GM10266 (cell line): ENCODE data around the gene MIEN1.

Experiments used
- DNase-seq: peaks from one replicate; pipeline ENCODE4 v3.0.0; 2012; ENCODE audit errors: extremely low spot score
- CTCF ChIP-seq: IDR thresholded peaks from 2 replicates; pipeline ENCODE4 v1.5.1; 2012; ENCODE audit warnings: mild to moderate bottlenecking, low read depth; ENCODE audit not compliant: control insufficient read depth, insufficient read depth; ENCODE audit errors: missing control alignments

The MIEN1 gene

DNA sequence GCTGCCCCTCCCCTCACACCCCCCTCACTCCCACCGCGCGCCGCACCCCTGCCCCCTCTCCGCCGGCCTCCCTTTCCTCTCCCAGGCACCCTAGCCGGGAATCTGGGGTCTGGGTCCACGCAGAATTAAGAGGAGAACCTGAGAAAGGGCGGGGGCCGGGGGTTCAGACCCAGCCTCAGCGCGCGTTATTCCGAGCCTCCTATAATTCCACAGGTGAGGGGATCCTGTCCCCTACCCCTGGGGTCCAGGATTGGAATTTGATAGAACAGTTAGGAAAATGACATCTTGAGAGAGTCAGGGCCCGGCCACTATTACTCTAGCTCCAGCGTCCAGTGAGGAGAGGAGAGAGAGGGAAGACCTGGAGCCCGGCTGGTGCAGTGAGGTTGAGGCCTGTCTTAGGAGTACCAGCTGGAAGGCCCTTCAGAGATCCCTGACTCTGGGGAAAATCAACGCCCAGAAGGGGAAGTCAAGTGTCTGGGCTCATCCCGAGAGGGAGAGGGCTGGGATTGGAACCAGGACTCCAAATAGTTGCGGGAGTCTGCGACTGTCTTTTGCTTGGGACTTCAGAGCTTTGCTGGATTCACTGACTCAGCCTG lies 24.7 kb upstream of the MIEN1 start:
- no peak for DNase-seq
- no peak for TF ChIP-seq CTCF

- TF ChIP-seq CTCF: peak; percentile 97
- peak; percentile 97 for DNase-seq
These were observed 24.0 kb upstream of the MIEN1 start for GRCh38 chr17:39754161-39754957.

GRCh38 chr17:39753514-39754160 lies 23.3 kb upstream of the MIEN1 start:
- peak; percentile 55 for TF ChIP-seq CTCF
- peak; percentile 82 for DNase-seq

DNA sequence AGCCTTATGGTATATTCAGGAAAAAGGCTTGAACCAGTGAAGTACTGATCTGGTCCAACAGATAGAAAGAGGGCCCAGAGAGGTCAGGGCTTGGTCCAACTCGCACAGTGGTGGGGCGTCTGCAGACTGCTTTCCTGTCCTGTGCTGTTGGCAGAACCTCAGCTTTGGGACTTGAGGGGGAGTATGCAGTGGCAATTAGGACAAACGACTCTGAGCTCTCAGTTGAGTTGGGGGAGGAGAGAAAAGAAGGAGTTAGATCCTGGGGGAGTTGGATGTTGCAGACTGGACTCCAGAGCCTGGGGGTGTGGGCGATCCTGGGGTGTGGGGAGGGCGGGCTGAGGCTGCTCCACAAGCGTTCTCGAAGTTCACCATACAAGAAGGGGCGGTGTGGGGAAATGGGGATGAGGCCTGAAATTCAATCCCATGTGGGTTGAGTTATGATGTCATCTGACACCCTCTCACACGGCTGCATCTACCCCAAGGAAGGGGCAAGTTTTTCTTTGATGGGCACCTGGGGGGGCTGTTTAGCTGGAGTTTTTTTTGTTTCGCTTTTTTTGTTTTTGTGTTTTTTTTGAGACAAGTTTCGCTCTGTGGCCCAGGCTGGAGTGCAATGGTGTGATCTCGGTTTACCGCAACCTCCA lies 22.0 kb upstream of the MIEN1 start:
- no peak for TF ChIP-seq CTCF
- no peak for DNase-seq

DNA sequence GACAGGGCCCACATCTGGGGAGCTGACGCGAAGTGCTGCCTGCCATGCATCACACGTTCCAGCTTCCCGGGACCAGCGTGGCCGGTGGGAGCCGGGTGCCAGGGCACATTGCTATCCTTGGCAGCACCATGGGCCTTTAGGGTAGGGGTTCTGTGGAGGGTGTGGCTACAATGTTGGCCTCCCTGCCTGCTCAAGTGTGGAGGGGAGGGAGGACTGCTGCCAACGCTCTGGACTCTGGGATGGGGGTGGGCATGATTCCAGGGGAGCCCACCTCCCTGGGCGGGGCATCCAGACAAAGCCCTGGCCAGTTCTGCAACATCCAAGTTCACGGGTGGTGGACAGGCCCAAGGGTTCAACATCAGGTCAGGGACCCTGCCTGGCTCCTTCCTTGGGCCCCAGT lies 21.3 kb upstream of the MIEN1 start:
- DNase-seq: no peak
- TF ChIP-seq CTCF: no peak

DNA sequence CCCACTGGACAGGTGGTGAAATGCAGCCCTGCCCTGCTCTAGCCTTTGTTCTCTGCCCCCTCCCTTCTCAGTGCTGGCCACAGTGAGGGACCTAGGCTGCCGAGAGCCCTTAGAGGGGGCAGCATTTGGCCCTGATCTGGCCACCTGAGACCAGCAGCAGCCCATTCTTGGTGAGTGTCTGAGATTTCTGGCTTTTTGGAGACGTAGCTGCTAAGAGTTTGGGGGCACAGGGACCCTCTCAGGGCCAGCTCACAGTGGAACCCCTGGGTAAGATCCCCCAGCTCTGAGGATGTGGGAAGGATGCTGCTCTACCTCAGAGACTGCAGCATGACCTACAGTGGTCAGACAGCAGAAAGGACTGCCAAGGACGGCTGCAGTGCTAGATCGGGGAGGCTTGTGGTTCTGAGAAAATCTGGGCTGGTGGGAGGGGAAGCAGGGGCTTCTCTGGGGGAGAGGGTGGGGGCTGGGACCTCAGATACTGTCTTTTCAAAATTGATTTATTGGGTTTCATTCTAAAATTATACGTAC lies 20.7 kb upstream of the MIEN1 start:
- no peak for TF ChIP-seq CTCF
- no peak for DNase-seq
